ENCODE data around the gene LALBA. TPM values are rescaled to one million over a fixed set of nuclear protein-coding genes. Genes with fewer than 3 reads are reported as not detected.

Gene LALBA
- total RNA-seq (2022) (not detected in 2 replicates), Bru-seq, nascent RNA (not detected), BruChase-seq, experiment 1, labeled RNA remaining after a 6-hour chase (percentile 16 among the genes with signal in this experiment), BruChase-seq, experiment 2, labeled RNA remaining after a 2-hour chase (not detected)
- long read RNA-seq = 0 reads

DNA sequence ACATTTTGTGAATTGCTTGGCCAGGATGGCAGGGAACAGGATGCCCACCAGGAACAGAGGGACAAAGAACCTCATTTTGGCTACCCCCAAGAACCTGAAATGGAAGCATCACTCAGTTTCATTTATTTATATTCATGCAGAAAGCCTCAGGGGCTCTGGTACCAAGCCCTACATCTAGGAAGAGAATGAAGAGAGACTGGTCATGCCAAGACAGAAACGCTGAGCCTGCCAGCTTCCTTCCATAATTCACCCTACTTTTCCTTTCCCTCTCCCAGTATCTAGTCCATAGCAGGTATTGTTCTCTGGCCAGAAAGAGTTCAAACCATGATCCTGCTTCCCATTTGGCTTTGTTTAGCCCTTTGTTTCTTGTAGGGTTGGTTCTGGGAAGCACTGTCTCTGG, at the start of gene LALBA:
Gene LALBA (minus strand): TSS at position 101 of the 400 bp plus-strand sequence. CDS start 26 bp downstream, at position 75.
- DNase-seq (ENCODE audit: unreplicated experiment) = no peak
- Mint-ChIP-seq H3K36me3 (ENCODE audit: insufficient read depth, unreplicated experiment) (no peaks in the 10 kb centered on the region), H3K9me3 (ENCODE audit: unreplicated experiment) (no peaks in the 10 kb centered on the region), H3K4me1 (ENCODE audit: insufficient read depth, unreplicated experiment) (no peaks in the 10 kb centered on the region), H3K4me3 (ENCODE audit: unreplicated experiment) (no peak within 1 kb of the TSS), H3K27me3 (ENCODE audit: insufficient read depth, unreplicated experiment) (peaks cover 66% of the 10 kb centered on the region), H3K27ac (ENCODE audit: low read depth, unreplicated experiment) (no peak within 1 kb of the TSS)
- BruUV-seq (replicated peaks) = no TSS peak
- POLR2A ChIA-PET = no interaction called here
- TF ChIP-seq CTCF (IDR thresholded peaks at IDR 0.05; ENCODE audit: unreplicated experiment) = no peak
- CTCF ChIA-PET = interaction anchor here (0.5 kb wide), 1 partner anchor 24 kb away, joined by 3 read pairs; no protein-coding TSS in a partner anchor
- intact Hi-C loops (cut with micrococcal nuclease) = loop anchor here (10.0 kb wide), 1 partner anchor 155 kb away; no protein-coding TSS in a partner anchor

DNA sequence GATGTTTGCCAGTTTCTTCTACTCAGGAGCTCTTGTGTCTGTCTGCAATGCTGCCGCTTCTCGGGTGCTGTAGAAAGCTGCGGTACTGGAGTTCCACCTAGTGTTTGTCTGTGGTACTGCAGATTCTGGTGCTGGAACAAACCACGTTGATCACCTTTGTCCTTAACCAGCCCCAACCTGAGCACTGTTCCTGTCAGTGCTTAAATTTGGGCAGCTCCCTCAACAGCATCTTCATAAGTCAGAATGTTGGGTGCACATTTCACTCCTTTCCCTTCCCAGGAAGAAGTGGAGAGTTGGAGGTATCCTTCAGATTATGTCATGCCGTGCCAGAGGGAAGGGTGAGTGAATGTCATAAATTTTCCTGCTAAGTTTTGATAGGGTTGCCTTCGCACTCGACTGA, 48.7 kb upstream of the LALBA start:
- H3K27ac Mint-ChIP-seq (ENCODE audit: low read depth, unreplicated experiment) = no peak overlapping the region
- no peaks in the 10 kb centered on the region for H3K36me3 Mint-ChIP-seq (ENCODE audit: insufficient read depth, unreplicated experiment)
- H3K4me1 Mint-ChIP-seq (ENCODE audit: insufficient read depth, unreplicated experiment) = no peaks in the 10 kb centered on the region
- H3K4me3 Mint-ChIP-seq (ENCODE audit: unreplicated experiment) = no peak overlapping the region
- intact Hi-C loops (cut with micrococcal nuclease) = loop anchor here (1.0 to 10.0 kb wide), 5 partner anchors 76 to 534 kb away; partner anchors contain the start of gene ZNF641
- H3K27me3 Mint-ChIP-seq (ENCODE audit: insufficient read depth, unreplicated experiment) = peaks cover 61% of the 10 kb centered on the region
- POLR2A ChIA-PET = interaction anchor here (0.5 to 1.2 kb wide), 4 partner anchors 52 to 735 kb away, joined by 3 read pairs; partner anchors contain the start of gene SENP1
- CTCF ChIA-PET = interaction anchor here (0.6 to 4.1 kb wide), 61 partner anchors 9 to 723 kb away, joined by 3 to 79 read pairs (median 4); partner anchors contain the start of genes OR10AD1, VDR and ZNF641
- H3K9me3 Mint-ChIP-seq (ENCODE audit: unreplicated experiment) = peaks cover 11% of the 10 kb centered on the region
- peak; percentile 91 for TF ChIP-seq CTCF (IDR thresholded peaks at IDR 0.05; ENCODE audit: unreplicated experiment)
- peak; percentile 79 for DNase-seq (ENCODE audit: unreplicated experiment)
- no TSS peak for BruUV-seq (replicated peaks)

- intact Hi-C loops (cut with micrococcal nuclease) = loop anchor here (5.0 to 10.0 kb wide), 3 partner anchors 261 to 531 kb away; partner anchors contain the start of gene ZNF641
- CTCF ChIA-PET = interaction anchor here (0.6 to 2.4 kb wide), 3 partner anchors 13 to 452 kb away, joined by 3 to 7 read pairs (median 3); no protein-coding TSS in a partner anchor
- peak; percentile 9 for DNase-seq (ENCODE audit: unreplicated experiment)
Observed at GRCh38 chr12:48615681-48616080, 45.8 kb upstream of the LALBA start.

More at GRCh38 chr12:48615681-48616080, 45.8 kb upstream of the LALBA start:
- POLR2A ChIA-PET = no interaction called here
- Mint-ChIP-seq H3K36me3 (ENCODE audit: insufficient read depth, unreplicated experiment) (no peaks in the 10 kb centered on the region), H3K27me3 (ENCODE audit: insufficient read depth, unreplicated experiment) (peaks cover 63% of the 10 kb centered on the region), H3K4me3 (ENCODE audit: unreplicated experiment) (no peak overlapping the region), H3K27ac (ENCODE audit: low read depth, unreplicated experiment) (no peak overlapping the region), H3K9me3 (ENCODE audit: unreplicated experiment) (peaks cover 24% of the 10 kb centered on the region), H3K4me1 (ENCODE audit: insufficient read depth, unreplicated experiment) (no peaks in the 10 kb centered on the region)
- BruUV-seq (replicated peaks) = no TSS peak
- TF ChIP-seq CTCF (IDR thresholded peaks at IDR 0.05; ENCODE audit: unreplicated experiment) = no peak
